OCI-LY7 (cell line): ENCODE measurements around the gene LRRC4C.

Experiments
- EZH2phosphoT487 ChIP-seq: fragments of 200-600 bp; sonication (generic); IDR thresholded peaks from 2 replicates; pipeline ENCODE4 v1.6.1; 2018; ENCODE audit warnings: low read depth, borderline replicate concordance, mild to moderate bottlenecking, mixed run types, antibody characterized with exemption, low read length, moderate library complexity, mixed read lengths
- TF ChIP-seq, protein P1 (sequence below): fragments of 200-600 bp; sonication (generic); conservative IDR thresholded peaks from 2 replicates; pipeline ENCODE4 v1.5.1; 2014; ENCODE audit warnings: mild to moderate bottlenecking, antibody characterized with exemption, low read length, moderate library complexity, mixed read lengths

DNA sequence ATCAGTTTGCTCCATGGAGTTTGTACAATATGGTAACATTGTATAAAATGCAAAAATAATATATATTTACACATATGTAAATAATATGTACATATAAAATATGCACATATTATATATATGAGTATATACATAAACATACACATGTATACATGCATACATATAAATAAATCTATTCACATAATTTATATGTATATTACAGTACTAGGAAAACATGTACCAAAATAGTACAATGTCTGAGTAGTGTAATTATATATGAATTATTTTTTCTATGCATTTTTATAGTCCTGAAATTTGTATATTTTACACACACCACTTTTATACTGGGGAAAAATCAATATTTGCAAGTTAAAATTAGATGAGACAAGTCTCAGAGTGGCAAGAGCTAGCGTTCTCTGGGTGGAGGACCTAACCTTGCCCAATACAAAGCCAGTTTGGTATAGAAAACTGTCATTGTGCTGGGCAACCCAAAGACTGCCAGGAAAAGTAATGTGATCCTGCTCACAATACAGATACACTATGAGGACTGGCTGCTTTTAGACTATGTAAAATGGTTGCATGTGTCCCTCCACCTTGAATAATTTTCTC lies 889.4 kb downstream of the LRRC4C start:
- TF ChIP-seq, protein P1, sequence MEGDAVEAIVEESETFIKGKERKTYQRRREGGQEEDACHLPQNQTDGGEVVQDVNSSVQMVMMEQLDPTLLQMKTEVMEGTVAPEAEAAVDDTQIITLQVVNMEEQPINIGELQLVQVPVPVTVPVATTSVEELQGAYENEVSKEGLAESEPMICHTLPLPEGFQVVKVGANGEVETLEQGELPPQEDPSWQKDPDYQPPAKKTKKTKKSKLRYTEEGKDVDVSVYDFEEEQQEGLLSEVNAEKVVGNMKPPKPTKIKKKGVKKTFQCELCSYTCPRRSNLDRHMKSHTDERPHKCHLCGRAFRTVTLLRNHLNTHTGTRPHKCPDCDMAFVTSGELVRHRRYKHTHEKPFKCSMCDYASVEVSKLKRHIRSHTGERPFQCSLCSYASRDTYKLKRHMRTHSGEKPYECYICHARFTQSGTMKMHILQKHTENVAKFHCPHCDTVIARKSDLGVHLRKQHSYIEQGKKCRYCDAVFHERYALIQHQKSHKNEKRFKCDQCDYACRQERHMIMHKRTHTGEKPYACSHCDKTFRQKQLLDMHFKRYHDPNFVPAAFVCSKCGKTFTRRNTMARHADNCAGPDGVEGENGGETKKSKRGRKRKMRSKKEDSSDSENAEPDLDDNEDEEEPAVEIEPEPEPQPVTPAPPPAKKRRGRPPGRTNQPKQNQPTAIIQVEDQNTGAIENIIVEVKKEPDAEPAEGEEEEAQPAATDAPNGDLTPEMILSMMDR: no peak
- TF ChIP-seq EZH2phosphoT487: no peak
